ENCODE data around the gene UBAC2.

DNA sequence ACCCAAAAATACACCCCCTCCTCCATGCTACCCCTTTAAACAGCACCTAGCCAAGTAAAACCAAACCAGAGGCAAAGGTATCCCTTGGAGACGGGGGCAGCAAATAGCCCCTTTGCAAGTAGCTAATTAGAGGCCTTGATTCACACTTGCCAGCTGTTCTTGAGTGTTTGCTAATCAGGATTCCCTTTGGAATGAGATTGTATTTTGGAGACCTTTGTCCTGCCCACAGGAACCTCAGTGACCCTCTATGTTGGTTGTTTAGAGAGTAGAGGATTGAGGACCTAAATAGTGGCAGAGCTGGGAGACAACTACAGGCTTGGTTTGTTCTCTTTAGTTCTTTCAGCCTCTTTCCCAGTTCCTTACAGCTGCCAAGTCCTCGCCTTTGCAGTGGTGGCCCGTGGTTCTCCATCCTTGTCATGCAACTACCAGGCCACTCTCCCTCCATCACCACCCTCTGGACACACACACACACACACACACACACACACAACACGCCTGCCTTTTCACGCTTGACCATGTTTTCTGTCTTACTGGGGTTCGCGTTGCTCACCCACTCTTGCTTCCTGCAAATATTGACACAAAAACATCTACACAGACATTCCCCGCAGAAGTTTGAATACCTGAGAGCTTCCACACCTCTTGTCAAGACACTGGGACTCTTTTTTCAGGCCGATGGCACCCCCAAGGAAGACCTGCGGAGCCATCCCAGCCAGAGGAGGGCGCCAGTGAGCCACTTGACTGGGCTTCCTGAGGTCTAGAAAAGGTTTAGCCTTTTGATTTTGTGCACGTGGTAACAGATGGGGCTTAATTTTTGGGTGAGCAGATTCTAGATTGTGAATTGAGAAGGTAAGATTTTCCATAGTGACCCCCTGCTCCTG is 186.5 kb downstream of the UBAC2 start:
- TF ChIP-seq, protein P1, sequence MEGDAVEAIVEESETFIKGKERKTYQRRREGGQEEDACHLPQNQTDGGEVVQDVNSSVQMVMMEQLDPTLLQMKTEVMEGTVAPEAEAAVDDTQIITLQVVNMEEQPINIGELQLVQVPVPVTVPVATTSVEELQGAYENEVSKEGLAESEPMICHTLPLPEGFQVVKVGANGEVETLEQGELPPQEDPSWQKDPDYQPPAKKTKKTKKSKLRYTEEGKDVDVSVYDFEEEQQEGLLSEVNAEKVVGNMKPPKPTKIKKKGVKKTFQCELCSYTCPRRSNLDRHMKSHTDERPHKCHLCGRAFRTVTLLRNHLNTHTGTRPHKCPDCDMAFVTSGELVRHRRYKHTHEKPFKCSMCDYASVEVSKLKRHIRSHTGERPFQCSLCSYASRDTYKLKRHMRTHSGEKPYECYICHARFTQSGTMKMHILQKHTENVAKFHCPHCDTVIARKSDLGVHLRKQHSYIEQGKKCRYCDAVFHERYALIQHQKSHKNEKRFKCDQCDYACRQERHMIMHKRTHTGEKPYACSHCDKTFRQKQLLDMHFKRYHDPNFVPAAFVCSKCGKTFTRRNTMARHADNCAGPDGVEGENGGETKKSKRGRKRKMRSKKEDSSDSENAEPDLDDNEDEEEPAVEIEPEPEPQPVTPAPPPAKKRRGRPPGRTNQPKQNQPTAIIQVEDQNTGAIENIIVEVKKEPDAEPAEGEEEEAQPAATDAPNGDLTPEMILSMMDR (conservative IDR thresholded peaks at IDR 0.05; ENCODE audit: low read depth, low read length): peak; percentile 87
- TF ChIP-seq EZH2 (IDR thresholded peaks at IDR 0.05; ENCODE audit: borderline replicate concordance, low read depth, low read length, poor library complexity, severe bottlenecking): no peak
